CD4-positive, alpha-beta T cell treated with Interleukin-17A for 4 hours (primary cell): Measurements from ENCODE around the gene VWA5B1.

Experiments
- DNase-seq: peaks from one replicate; pipeline ENCODE4 v3.0.0-alpha.2; 2020; ENCODE audit warnings: mixed read lengths

VWA5B1 gene

GRCh38 chr1:20324704-20325406, 34.2 kb downstream of the VWA5B1 start:
- DNase-seq = no peak

DNA sequence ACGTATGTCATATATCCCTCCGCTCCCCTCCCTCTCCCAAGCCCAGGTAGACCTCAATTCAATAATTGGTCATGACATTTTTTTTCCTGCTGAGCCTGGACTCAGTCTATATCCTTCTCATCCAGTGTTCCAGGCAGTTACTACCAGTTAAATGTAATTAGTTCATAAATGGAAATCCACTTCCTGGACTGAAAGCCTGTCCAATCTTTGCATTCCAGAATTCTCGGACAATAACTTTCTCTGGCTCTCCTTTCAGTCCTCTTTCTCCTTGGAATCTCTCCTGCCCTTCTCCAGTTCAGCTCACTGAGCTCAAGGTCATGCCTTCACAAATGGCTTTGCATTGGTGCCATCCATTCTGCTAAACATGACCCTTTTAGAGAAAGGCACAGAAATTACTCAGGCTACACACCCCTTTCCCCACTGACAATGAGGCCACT, 34.8 kb downstream of the VWA5B1 start:
- DNase-seq = no peak

DNA sequence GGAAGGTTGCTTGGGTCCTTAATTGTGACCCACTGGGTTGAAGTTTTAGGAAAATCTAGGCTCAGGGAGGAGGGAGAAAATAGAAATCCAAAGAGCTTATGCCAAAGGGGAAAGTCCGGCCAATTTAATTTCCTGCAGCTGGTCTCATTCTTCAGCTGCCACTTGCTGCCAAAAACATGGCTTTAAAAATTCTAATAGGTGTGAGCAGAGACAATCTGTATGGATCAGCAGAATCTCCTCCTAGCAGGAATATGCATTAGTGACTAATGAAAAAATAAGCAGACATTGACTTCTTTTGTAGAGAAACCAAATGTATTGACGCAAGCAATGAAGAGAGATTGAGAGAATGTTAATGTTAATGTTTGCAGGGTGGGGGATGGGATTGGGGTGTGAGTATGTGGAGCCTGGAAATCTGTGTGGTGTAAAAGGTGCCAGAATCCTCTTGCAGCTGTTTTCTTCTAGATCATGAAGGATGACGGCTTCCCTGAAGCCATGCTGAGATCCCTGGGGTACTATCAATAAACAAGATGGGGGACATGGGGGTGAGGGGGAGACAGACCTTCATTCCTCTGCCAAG, 35.3 kb downstream of the VWA5B1 start:
- DNase-seq = no peak

GRCh38 chr1:20327467-20327866, 36.8 kb downstream of the VWA5B1 start:
- DNase-seq = no peak

DNA sequence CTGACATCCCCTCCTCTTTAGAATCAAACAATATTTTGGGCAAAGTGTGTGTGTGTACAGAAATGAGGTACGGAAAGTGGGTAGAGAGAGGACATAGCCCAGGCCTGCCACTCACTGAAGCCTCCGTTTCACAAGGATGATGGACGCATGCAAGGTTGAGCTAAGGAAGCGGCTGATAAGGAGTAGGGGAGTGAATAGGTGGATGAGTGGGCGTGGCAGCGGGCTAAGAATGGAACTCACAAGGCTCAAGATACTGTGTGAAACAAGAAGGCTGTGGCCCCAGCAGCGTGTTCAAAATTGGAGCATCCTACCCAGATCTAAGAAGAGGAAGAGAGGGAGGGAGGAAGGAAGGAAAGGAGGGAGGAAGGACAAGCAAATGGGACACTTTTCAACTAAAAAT, 37.5 kb downstream of the VWA5B1 start:
- DNase-seq = no peak

GRCh38 chr1:20329793-20330542, 39.3 kb downstream of the VWA5B1 start:
- no peak for DNase-seq

DNA sequence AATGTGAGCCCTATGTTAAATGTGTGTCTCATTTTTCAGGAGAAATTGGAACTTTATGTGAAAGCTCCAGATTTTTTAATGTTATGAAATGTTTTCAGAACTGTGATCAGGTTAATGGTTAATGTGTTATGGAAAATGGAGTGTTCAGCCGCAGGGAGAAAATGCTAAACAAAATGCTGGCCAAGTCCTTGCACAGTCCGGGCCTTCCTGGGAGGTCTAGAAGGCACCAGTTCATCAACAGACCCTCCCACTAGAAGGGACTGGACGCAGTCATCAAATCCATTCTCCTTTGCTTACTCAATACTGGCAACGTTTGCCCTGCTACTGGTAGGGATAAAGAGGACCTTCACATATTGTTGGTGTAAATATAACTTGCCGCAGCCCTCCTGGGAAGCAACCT, 43.4 kb downstream of the VWA5B1 start:
- DNase-seq = no peak

- no peak for DNase-seq
These were observed 45.5 kb downstream of the VWA5B1 start for GRCh38 chr1:20336105-20336605.

DNA sequence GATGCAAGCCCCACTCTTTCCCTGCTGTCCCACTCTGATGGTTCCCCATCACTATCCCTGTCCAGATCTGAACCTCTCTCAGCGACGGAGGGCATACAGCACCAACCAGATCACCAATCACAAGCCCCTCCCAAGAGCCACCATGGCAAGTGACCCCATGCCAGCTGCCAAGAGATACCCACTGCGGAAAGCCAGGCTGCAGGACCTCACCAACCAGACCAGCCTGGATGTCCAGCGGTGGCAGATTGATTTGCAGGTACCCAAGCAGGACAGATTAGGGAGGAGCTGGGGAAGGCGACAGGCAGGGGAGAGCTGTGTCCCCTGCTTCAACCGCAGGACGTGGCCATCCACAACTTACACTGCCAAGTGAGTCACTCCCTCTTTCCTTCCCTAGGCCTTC, 46.9 kb downstream of the VWA5B1 start:
- no peak for DNase-seq

DNA sequence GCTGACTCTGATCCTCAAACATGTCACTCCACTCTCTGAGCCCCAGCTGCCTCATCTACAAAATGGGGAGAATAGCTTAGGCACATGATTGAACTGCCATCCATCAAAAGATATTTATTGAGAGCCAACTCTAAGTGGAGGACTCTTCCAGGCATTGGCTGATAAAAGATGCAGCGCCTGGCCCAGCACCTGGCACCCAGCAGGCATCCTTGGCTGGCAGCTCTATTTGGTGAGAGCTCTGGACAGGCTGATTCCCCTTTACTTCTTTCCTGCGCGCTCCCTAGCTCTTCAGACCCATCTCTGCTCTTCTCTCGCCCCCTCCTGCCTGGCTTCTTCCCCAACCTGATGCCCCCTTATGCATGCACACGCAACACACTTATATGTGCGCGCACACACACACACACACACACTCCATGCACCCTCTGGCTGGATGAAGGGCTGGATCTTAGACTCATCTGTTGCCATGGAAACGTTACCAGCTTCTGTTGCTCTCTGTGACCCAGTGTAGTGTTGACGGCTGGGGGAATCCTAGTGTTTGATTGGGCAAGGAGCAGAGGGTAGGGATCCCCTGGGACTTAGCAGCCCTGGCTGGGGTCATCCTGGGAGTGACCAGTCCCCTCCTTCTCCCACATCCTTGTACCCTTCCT, 49.3 kb downstream of the VWA5B1 start:
- DNase-seq = no peak

DNA sequence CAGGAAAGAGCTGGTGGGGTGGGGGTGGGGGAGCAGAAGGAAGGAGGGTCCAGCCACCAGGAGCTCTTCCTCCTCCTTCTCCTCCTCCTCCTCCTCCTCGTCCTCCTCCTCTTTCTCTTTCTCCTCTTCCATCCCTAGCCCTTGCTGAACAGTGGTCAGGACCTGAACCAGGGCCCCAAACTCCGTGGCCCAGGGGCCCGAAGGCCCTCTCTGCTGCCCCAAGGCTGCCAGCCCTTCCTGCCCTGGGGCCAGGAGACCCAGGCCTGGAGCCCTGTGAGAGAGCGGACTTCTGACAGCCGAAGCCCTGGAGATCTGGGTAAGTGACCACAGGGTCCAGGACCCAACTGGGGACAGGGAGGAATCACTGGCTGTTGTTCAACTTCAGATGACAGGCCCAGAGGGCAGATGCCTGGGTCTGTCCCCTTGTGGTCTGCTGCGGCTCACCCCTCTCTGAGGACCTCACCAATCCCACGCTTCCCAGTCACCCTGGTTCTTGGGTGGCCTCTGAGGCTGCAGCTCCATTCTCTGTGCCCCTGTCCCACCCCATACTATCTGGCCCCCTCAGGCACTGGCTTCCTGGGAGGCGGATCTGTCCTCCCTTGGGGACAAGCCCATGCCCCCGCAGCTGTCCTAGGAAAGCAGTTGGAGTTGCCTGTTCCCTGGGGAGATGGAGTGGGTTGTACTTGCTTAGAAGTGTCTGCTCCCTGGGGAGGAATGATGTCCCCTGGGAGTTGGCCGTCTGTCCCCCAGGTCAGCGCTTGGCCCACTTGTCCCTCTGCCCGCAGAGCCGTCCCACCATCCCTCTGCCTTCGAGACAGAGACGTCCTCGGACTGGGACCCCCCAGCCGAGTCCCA, 51.8 kb downstream of the VWA5B1 start:
- no peak for DNase-seq

DNA sequence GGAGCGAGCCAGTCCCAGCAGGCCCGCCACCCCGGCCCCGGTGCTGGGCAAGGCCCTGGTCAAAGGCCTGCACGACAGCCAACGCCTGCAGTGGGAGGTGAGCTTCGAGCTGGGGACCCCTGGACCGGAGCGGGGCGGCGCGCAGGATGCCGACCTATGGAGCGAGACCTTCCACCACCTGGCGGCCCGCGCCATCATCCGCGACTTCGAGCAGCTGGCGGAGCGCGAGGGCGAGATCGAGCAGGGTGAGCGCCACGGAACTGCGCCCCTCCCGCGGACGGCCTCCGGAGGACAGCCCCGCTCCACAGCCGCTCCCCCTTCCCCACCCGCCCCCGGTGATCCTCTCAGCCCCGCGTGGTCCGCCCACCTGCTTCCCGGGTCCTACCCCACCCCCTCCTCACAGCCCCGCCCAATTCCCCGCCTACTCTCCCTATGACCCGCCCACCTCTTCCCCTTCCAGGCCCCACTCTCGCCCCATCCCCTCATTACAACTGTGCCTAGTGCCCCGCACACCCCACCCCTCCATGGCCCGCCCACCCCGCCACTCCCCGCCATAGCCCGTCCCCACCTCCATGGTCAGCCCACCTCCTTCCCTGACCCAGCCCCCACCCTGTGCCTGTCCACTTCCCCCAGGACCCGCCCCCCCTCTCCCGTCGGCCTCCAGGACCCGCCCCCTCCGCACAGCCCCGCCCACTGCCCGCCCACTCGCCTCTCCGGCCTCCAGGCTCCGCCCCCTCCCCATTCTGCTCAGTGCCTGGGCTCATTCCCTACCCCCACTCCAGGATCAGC, 52.7 kb downstream of the VWA5B1 start:
- peak; percentile 68 for DNase-seq

- DNase-seq = no peak
These were observed 53.2 kb downstream of the VWA5B1 start for GRCh38 chr1:20343938-20344302.

GRCh38 chr1:20344738-20345137, 54.1 kb downstream of the VWA5B1 start:
- no peak for DNase-seq

DNA sequence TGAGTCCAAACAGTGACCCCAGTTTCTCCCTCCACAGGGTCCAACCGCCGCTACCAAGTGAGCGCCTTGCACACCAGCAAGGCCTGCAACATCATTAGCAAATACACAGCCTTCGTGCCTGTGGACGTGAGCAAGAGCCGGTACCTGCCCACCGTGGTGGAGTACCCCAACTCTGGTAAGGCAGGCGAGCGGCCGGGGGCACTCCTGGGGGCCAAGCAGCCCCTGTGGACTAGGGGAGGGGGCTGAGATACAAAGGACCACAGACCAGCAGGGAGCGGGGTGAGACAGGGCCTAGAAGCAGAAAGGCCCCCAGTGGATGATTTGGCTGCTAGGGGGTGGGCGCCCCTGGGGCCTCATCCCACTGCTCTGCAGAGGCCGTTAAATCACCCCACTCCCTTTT, 54.7 kb downstream of the VWA5B1 start:
- DNase-seq = no peak

DNA sequence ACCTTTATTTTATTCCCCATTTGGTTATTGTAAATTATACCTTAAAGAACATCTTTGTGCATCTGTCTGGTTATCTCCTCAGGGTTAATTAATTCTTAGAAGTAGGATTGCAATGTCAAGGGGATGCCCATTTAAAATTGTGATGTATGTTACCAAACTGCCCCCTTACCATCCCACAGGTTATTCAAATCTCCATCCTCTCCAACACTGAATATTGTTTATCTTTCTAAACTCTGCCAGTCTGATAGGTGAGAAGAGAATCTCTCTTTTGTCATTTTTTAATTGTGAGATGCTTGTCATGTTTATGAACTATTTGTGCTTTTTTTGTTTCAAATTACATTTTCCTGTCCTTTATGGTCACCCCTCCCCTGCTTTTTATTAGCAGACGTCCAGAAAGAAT, 55.8 kb downstream of the VWA5B1 start:
- no peak for DNase-seq

- no peak for DNase-seq
These were observed 57.0 kb downstream of the VWA5B1 start for GRCh38 chr1:20347699-20348098.

DNA sequence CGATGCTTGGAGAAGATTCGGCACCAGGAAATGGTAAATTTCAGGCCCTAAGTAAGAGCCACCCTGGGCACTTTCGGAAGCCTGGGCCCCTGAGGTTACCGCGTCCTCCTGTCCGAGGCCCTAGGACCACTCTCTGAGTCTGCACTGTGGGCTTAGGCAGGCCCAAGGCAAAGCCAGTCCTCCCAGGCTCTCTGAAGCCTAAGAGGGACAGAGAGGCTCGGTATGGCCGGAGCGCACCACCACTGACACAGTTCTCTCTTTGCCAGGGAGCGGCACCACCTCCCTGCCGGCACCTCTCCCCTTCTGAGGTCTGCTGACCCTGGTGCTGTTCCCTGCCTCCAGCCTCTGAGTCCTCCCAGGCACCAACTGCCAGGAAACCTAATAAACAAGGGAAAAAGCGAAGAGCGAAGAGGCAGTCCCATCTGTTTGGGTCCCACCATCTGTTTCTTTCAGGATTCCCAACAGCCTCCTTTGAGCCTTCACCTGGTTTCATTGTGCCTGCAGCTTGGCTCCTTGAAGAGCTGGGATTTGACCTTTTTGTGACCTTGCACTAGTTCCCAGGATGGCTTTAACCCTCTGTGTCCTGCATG, 57.7 kb downstream of the VWA5B1 start:
- no peak for DNase-seq

- no peak for DNase-seq
These were observed 58.9 kb downstream of the VWA5B1 start for GRCh38 chr1:20349561-20349960.

GRCh38 chr1:20349971-20350370, 59.3 kb downstream of the VWA5B1 start:
- no peak for DNase-seq

DNA sequence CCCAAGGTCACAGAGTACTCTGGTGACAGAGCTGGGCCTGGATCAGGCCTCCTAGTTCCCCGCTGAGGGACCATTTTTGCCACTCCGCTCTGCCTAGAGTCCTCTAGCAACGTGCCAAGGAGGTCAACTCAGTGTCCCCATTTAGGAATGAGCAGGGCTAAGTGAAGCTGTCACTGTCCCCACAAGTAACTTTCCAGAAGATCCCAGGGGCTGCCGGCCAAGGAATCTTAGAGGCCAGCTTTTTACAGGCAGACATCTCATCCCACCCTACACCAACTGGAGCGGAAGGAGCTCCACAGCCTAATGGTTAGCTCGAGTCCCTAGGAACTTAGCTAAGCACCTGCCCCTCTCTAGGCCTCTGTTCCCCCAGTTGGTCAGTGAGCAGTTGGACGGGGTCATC, 59.7 kb downstream of the VWA5B1 start:
- DNase-seq = no peak
